Sigmoid colon (tissue), 7 donors: ENCODE results near the gene SASS6. TPM values are rescaled to one million over a fixed set of nuclear protein-coding genes. Genes with fewer than 3 reads are reported as not detected.
"Not testable (repeated sequence)": the region's sequence is repeated elsewhere in the genome, so short reads cannot be mapped to it uniquely, and the experiment has no call there.

Experiments
- DNase-seq: peaks from one replicate; pipeline ENCODE4 v3.0.0-alpha.2; 2019
- H3K27ac ChIP-seq, 4 donors: fragments of 200-600 bp; sonication (generic); one replicate each; pipeline ENCODE4 v1.5.1; 2016 to 2019; ENCODE audit warnings: mild to moderate bottlenecking in 1 of 4
- H3K27me3 ChIP-seq, 3 donors: fragments of 200-600 bp; sonication (generic); one replicate each; pipeline ENCODE4 v1.5.1; 2019; ENCODE audit warnings: mild to moderate bottlenecking in 1 of 3
- H3K36me3 ChIP-seq, 4 donors: fragments of 200-600 bp; sonication (generic); one replicate each; pipeline ENCODE4 v1.5.1; 2016 to 2019
- H3K4me1 ChIP-seq, 4 donors: fragments of 200-600 bp; sonication (generic); one replicate each; pipeline ENCODE4 v1.5.1; 2017 to 2019
- H3K4me3 ChIP-seq, 4 donors: fragments of 200-600 bp; sonication (generic); one replicate each; pipeline ENCODE4 v1.5.1; 2017 to 2019; ENCODE audit warnings: mild to moderate bottlenecking in 2 of 4, moderate library complexity in 1 of 4
- H3K9me3 ChIP-seq, 4 donors: fragments of 200-600 bp in 3 of 4; sonication (generic) in 3 of 4; one replicate each; pipeline versions ENCODE4 v1.5.1 to v1.6.1; 2013 to 2019
- EP300 ChIP-seq, 4 donors: sonication (generic); formaldehyde crosslinking; IDR thresholded peaks; one replicate each; pipeline ENCODE4 v1.6.1; 2017; ENCODE audit warnings: antibody characterized with exemption in 4 of 4
- POLR2A ChIP-seq, 2 donors: fragments of 450-650 bp; IDR thresholded peaks; one replicate each; pipeline ENCODE4 v1.6.1; 2016; ENCODE audit warnings: antibody characterized with exemption in 2 of 2, mild to moderate bottlenecking in 2 of 2, moderate library complexity in 2 of 2
- POLR2AphosphoS5 ChIP-seq, 4 donors: sonication (generic); formaldehyde crosslinking; IDR thresholded peaks; one replicate each; pipeline ENCODE4 v1.6.1; 2017; ENCODE audit warnings: antibody characterized with exemption in 4 of 4
- WGBS, 2 donors: extraction: QIAGEN DNeasy Blood & Tissue Kit; methylation state at CpG; one replicate each; pipeline ENCODE4 v1.1.7; 2013; 5-methylcytosine and 5-hydroxymethylcytosine counted together
- intact Hi-C: fragments of 100-400 bp; cut with DNase I; formaldehyde crosslinking; loops from one replicate; pipeline ENCODE4 v1.15.1; 2023
- polyA plus RNA-seq, 3 donors: library from polyadenylated mRNA; stranded (reverse); fragments of 200-250 nt; gene quantifications; one replicate each; pipeline ENCODE4 v1.2.3, GENCODE V29; 2013
- total RNA-seq, 4 donors: library from RNA; depleted of rRNA; stranded (reverse); fragments of >200 nt; gene quantifications; one replicate each; pipeline ENCODE4 v1.1.0, GENCODE V29; 2016
- TF ChIP-seq, protein P1 (sequence below), 4 experiments: fragments of 450-650 bp in 3 of 4; fragments of 200-600 bp in 1 of 4; IDR thresholded peaks; one replicate each; pipeline ENCODE4 v1.5.1; 2016 to 2019; ENCODE audit warnings: antibody characterized with exemption in 4 of 4, mild to moderate bottlenecking in 3 of 4, moderate library complexity in 2 of 4
- donor health status: healthy with polysubstance abuse.
- donor health status: Bipolar disorder and iron deficiency.
- donor health status: healthy.

The SASS6 gene
- total and polyA plus RNA-seq, 7 donors: 0.92 to 7.1 (median 2.7) TPM

GRCh38 chr1:100051893-100052292 is 80.8 kb downstream of the SASS6 start:
- Histone ChIP-seq H3K36me3 (peaks cover 0 to 10% (median 0%) of the 10 kb centered on the region in 4 donors), H3K27me3 (no peaks in the 10 kb centered on the region), H3K9me3 (no peaks in the 10 kb centered on the region), H3K4me3 (no peak overlapping the region), H3K4me1 (peaks cover 0 to 34% (median 22%) of the 10 kb centered on the region in 4 donors), H3K27ac (no peak overlapping the region)
- no peak for DNase-seq
- intact Hi-C loops: no loop called here
- TF ChIP-seq EP300 (IDR thresholded peaks at IDR 0.05): no peak
- TF ChIP-seq, protein P1, sequence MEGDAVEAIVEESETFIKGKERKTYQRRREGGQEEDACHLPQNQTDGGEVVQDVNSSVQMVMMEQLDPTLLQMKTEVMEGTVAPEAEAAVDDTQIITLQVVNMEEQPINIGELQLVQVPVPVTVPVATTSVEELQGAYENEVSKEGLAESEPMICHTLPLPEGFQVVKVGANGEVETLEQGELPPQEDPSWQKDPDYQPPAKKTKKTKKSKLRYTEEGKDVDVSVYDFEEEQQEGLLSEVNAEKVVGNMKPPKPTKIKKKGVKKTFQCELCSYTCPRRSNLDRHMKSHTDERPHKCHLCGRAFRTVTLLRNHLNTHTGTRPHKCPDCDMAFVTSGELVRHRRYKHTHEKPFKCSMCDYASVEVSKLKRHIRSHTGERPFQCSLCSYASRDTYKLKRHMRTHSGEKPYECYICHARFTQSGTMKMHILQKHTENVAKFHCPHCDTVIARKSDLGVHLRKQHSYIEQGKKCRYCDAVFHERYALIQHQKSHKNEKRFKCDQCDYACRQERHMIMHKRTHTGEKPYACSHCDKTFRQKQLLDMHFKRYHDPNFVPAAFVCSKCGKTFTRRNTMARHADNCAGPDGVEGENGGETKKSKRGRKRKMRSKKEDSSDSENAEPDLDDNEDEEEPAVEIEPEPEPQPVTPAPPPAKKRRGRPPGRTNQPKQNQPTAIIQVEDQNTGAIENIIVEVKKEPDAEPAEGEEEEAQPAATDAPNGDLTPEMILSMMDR (IDR thresholded peaks at IDR 0.05): no peak
- TF ChIP-seq POLR2AphosphoS5 (IDR thresholded peaks at IDR 0.05): no peak
- no peak for TF ChIP-seq POLR2A (IDR thresholded peaks at IDR 0.05)
- 94 to 95% methylated on average over 1 of the region's 1 CpG for WGBS, 2 donors

DNA sequence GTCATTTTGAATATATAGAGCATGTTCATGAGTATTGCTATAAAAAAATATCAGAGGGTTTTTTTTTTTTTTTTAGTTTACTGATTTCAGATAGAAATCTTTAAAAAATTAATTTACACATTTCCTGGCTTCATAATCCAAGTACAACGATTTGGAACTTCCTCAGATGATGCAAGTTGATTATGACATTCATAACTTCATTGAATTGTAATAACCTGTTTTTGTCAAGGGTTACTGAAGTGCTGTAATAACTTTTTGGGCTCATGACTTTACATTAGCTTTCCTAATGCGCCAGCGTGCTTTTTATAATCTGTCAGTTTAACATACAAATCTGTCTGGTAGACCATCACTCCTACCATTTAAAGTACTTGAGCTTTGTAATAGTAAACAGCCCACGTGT is 81.3 kb downstream of the SASS6 start:
- TF ChIP-seq, protein P1 (IDR thresholded peaks at IDR 0.05): no peak
- Histone ChIP-seq H3K27me3 (no peaks in the 10 kb centered on the region), H3K9me3 (no peaks in the 10 kb centered on the region), H3K4me1 (peaks cover 0 to 34% (median 23%) of the 10 kb centered on the region in 4 donors), H3K27ac (no peak overlapping the region), H3K36me3 (peaks cover 0 to 10% (median 0%) of the 10 kb centered on the region in 4 donors), H3K4me3 (no peak overlapping the region)
- intact Hi-C loops: no loop called here
- DNase-seq: no peak
- 79 to 80% methylated on average over 4 of the region's 4 CpGs for WGBS, 2 donors

- no peak for DNase-seq
- Histone ChIP-seq H3K36me3 (peaks cover 0 to 10% (median 0%) of the 10 kb centered on the region in 4 donors), H3K4me3 (no peak overlapping the region), H3K4me1 (peaks cover 0 to 34% (median 23%) of the 10 kb centered on the region in 4 donors), H3K27me3 (no peaks in the 10 kb centered on the region), H3K9me3 (no peaks in the 10 kb centered on the region), H3K27ac (no peak overlapping the region)
- 77 to 92% methylated on average over 4 of the region's 4 CpGs for WGBS, 2 donors
- TF ChIP-seq, protein P1 (IDR thresholded peaks at IDR 0.05): no peak
- TF ChIP-seq POLR2A (IDR thresholded peaks at IDR 0.05) (no peak), EP300 (IDR thresholded peaks at IDR 0.05) (no peak)
- intact Hi-C loops: no loop called here
Measured at GRCh38 chr1:100050139-100050538, 82.6 kb downstream of the SASS6 start.

GRCh38 chr1:100047235-100047708 is 85.5 kb downstream of the SASS6 start:
- H3K36me3 ChIP-seq, H3K27ac ChIP-seq, H3K9me3 ChIP-seq, H3K27me3 ChIP-seq, H3K4me3 ChIP-seq, DNase-seq, intact Hi-C loops: not testable (repeated sequence)
- H3K4me1 ChIP-seq: peaks cover 0 to 46% (median 30%) of the 10 kb centered on the region in 4 donors
- WGBS, 2 donors: 96 to 97% methylated on average over 11 of the region's 11 CpGs

DNA sequence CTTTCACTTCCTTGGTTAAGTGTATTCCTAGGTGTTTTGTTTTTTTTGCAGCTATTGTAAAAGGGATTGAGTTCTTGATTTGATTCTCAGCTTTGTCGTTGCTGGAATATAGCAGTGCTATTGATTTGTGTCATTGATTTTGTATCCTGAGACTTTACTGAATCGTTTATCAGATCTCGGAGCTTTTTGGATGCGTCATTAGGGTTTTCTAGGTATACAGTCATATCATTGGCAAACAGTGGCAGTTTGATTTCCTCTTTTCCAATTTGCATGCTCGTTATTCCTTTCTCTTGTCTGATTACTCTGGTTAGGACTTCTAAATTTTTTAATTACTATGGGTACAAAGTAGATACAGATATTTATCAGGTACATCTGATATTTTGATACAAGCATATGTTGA is 87.5 kb downstream of the SASS6 start:
- Histone ChIP-seq H3K9me3 (no peaks in the 10 kb centered on the region), H3K4me3 (no peak overlapping the region), H3K27ac (no peak overlapping the region), H3K27me3 (no peaks in the 10 kb centered on the region), H3K36me3 (no peaks in the 10 kb centered on the region), H3K4me1 (peaks cover 0 to 66% (median 41%) of the 10 kb centered on the region in 4 donors)
- intact Hi-C loops: no loop called here
- TF ChIP-seq POLR2AphosphoS5 (IDR thresholded peaks at IDR 0.05) (no peak), EP300 (IDR thresholded peaks at IDR 0.05) (no peak), POLR2A (IDR thresholded peaks at IDR 0.05) (no peak)
- TF ChIP-seq, protein P1 (IDR thresholded peaks at IDR 0.05): no peak
- 89 to 93% methylated on average over 5 of the region's 5 CpGs for WGBS, 2 donors
- no peak for DNase-seq
